Measurements from ENCODE around the gene TMEM163. TPM values are rescaled to one million over a fixed set of nuclear protein-coding genes. Genes with fewer than 3 reads are reported as not detected.
A peak's percentile ranks its signal among the peaks of the same experiment; 100 is the strongest.

TMEM163 gene
- total RNA-seq, 2 donors from 2014 or later, result 16.2 to 27.5 TPM

DNA sequence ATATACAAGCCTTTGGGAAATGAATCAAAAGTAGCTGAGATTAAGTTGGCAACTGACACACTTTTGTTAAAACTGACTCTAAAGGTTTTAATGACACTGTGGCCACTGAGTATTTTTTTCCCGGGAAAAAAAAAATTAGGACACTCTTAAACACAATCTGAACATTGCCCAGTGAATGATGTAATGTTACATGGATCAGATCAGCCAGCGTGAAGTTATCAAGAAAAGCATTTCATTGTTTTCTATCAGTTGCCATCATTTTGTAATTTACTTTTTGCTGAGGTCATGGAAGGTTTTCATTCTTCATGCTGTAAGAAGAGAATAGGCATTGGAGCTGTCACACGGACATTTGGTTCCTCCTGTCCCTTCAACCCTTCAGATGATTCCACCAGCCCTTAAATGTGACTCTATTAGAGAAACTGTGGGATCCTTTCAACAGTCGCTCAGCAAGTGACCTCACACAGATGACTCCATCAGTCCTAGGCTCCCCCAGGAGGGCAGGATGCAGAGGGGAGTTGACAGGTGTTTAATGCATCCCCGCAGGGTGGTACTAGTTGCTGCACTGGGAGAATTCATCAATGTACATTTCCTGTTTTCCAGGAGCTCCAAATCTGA lies 300.7 kb downstream of the TMEM163 start:
- Histone ChIP-seq H3K27ac (peak overlapping the region in 1 of 4 donors; percentile 3), H3K9me3 (no peaks in the 10 kb centered on the region), H3K4me3 (no peak overlapping the region), H3K36me3 (replicated peaks in 1 of 2; ENCODE audit: insufficient read depth in 1 of 2, low read depth in 2 of 2) (no peaks in the 10 kb centered on the region), H3K27me3 (no peaks in the 10 kb centered on the region), H3K4me1 (no peaks in the 10 kb centered on the region)
- TF ChIP-seq, protein P1, sequence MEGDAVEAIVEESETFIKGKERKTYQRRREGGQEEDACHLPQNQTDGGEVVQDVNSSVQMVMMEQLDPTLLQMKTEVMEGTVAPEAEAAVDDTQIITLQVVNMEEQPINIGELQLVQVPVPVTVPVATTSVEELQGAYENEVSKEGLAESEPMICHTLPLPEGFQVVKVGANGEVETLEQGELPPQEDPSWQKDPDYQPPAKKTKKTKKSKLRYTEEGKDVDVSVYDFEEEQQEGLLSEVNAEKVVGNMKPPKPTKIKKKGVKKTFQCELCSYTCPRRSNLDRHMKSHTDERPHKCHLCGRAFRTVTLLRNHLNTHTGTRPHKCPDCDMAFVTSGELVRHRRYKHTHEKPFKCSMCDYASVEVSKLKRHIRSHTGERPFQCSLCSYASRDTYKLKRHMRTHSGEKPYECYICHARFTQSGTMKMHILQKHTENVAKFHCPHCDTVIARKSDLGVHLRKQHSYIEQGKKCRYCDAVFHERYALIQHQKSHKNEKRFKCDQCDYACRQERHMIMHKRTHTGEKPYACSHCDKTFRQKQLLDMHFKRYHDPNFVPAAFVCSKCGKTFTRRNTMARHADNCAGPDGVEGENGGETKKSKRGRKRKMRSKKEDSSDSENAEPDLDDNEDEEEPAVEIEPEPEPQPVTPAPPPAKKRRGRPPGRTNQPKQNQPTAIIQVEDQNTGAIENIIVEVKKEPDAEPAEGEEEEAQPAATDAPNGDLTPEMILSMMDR (IDR thresholded peaks at IDR 0.05), result no peak
- no peak for TF ChIP-seq POLR2A (IDR thresholded peaks at IDR 0.05)
- 54 to 64% methylated on average over 5 of the region's 5 CpGs for WGBS, 2 donors
- ATAC-seq (no peak), DNase-seq (no peak)
- intact Hi-C loops (cut with DNase I), result loop anchor here (10.0 kb wide), 1 partner anchor 303 kb away; no protein-coding TSS in a partner anchor

DNA sequence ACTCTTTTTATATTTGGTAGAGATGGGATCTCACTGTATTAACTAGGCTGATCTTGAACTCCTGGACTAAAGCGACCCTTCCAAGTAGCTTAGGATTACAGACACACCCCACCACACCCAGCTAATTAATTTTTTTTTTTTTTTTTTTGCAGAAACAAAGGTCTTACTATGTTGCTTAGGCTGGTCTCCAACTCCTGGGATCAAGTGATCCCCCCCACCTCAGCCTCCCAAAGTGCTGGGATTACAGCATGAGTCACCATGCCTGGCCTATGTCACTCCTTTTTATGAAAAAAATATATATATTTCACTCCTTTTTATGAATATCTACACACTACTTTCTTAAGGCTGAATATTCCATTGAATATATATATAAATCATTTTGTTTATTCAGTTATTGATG lies 302.2 kb downstream of the TMEM163 start:
- H3K27ac ChIP-seq, result no peak overlapping the region
- DNase-seq, result no peak
- no peak for ATAC-seq
- TF ChIP-seq, protein P1 (IDR thresholded peaks at IDR 0.05), result no peak
- TF ChIP-seq POLR2A (IDR thresholded peaks at IDR 0.05), result no peak
- WGBS, 2 donors, result 94 to 100% methylated on average over 1 of the region's 1 CpG
- no peaks in the 10 kb centered on the region for H3K9me3 ChIP-seq
- no peaks in the 10 kb centered on the region for H3K36me3 ChIP-seq (replicated peaks in 1 of 2; ENCODE audit: insufficient read depth in 1 of 2, low read depth in 2 of 2)
- H3K4me1 ChIP-seq, result peaks cover 12% of the 10 kb centered on the region
- no peak overlapping the region for H3K4me3 ChIP-seq
- intact Hi-C loops (cut with DNase I), result loop anchor here (10.0 kb wide), 1 partner anchor 302 kb away; no protein-coding TSS in a partner anchor
- H3K27me3 ChIP-seq, result no peaks in the 10 kb centered on the region

DNA sequence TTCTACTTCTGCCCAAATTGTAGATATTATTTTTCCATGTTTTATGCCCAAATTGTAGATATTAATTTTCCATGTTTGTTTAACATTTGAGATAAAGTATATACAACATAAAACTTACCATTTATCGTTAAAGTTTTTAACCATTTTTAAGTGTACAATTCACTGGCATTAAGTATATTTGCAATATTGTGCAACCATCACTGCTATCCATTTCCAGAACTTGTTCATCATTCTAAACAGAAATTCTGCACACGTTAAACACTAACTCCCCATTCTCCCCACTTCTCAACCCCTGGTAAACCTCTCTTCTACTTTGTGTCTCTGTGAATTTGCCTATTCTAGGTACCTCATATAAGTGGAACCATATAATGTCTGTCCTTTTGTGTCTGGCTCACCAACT lies 302.8 kb downstream of the TMEM163 start:
- 54 to 67% methylated on average over 2 of the region's 2 CpGs for WGBS, 2 donors
- intact Hi-C loops (cut with DNase I), result loop anchor here (10.0 kb wide), 1 partner anchor 301 kb away; no protein-coding TSS in a partner anchor

DNA sequence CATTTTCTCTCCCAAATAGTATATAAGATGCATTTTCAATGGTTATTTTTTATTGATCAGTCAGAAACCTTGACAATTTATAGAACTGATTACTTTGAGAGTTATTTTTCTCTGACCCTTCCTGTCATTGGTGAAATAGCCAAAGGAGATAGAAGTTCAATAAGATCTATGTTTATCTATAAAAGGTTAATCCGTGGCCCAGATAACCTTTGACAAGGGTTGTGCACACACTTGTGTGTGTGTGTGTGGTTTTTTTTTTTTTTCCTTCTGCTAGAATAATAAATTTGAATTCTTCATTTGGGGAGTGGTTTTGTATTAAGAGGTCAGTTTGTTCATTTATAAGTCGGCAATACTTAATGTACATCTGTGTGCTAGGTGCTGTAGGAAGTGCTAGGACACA lies 304.9 kb downstream of the TMEM163 start:
- peaks cover 20% of the 10 kb centered on the region for H3K4me1 ChIP-seq
- H3K27ac ChIP-seq, result peak overlapping the region in 2 of 4 donors; percentile 13 to 30
- no peaks in the 10 kb centered on the region for H3K36me3 ChIP-seq (replicated peaks in 1 of 2; ENCODE audit: insufficient read depth in 1 of 2, low read depth in 2 of 2)
- no peak for TF ChIP-seq POLR2A (IDR thresholded peaks at IDR 0.05)
- TF ChIP-seq, protein P1 (IDR thresholded peaks at IDR 0.05), result no peak
- whole genome bisulfite sequencing, 2 donors, result 33 to 42% methylated on average over 2 of the region's 2 CpGs
- ATAC-seq (no peak), DNase-seq (no peak)
- H3K9me3 ChIP-seq, result no peaks in the 10 kb centered on the region
- intact Hi-C loops (cut with DNase I), result loop anchor here (10.0 kb wide), 1 partner anchor 299 kb away; no protein-coding TSS in a partner anchor
- no peak overlapping the region for H3K4me3 ChIP-seq
- no peaks in the 10 kb centered on the region for H3K27me3 ChIP-seq

More for the DNA sequence above, 302.8 kb downstream of the TMEM163 start:
- TF ChIP-seq, protein P1 (IDR thresholded peaks at IDR 0.05), result no peak
- no peak for TF ChIP-seq POLR2A (IDR thresholded peaks at IDR 0.05)
- Histone ChIP-seq H3K4me3 (no peak overlapping the region), H3K36me3 (replicated peaks in 1 of 2; ENCODE audit: insufficient read depth in 1 of 2, low read depth in 2 of 2) (no peaks in the 10 kb centered on the region), H3K9me3 (no peaks in the 10 kb centered on the region), H3K27me3 (no peaks in the 10 kb centered on the region), H3K27ac (no peak overlapping the region), H3K4me1 (peaks cover 18% of the 10 kb centered on the region)
- no peak for DNase-seq
- no peak for ATAC-seq

DNA sequence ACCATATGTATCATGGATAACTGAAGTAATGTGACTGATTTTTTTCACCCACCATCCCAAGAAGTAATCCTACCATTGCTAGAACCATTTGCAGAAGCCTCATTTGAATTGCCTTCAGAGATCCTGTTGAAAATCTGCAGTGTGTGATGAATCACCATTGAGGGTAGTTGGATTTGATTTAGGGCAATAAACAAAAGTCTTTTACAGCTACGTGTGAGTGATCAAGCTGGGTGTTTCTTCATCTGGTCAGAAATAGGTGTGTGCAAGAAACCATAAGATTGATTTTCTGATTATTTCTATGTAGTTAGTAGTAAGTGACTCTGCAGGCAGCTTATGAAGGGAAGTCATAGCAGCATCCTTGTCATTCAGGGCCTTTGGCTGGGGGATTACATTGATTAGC lies 305.4 kb downstream of the TMEM163 start:
- Histone ChIP-seq H3K4me3 (no peak overlapping the region), H3K36me3 (replicated peaks in 1 of 2; ENCODE audit: insufficient read depth in 1 of 2, low read depth in 2 of 2) (no peaks in the 10 kb centered on the region), H3K27ac (peak overlapping the region in 3 of 4 donors; percentile 28 to 68 (median 54)), H3K4me1 (peaks cover 20% of the 10 kb centered on the region), H3K9me3 (no peaks in the 10 kb centered on the region), H3K27me3 (no peaks in the 10 kb centered on the region)
- no peak for TF ChIP-seq POLR2A (IDR thresholded peaks at IDR 0.05)
- TF ChIP-seq, protein P1 (IDR thresholded peaks at IDR 0.05), result no peak
- DNase-seq (no peak), ATAC-seq (no peak)
- 43 to 47% methylated on average over 1 of the region's 1 CpG for WGBS, 2 donors
- intact Hi-C loops (cut with DNase I), result loop anchor here (10.0 kb wide), 1 partner anchor 299 kb away; no protein-coding TSS in a partner anchor

Measured in body of pancreas (tissue), 4 donors.